ENCODE results near the gene KDSR. TPM values are rescaled to one million over a fixed set of nuclear protein-coding genes. Genes with fewer than 3 reads are reported as not detected.
A peak's percentile ranks its signal among the peaks of the same experiment; 100 is the strongest.

The KDSR gene
- total RNA-seq, 1 donor from 2014 or later = 83.9 TPM

GRCh38 chr18:63287691-63288220 is 79.2 kb downstream of the KDSR start:
- Mint-ChIP-seq H3K36me3 (ENCODE audit: low read depth) (peaks cover 51% of the 10 kb centered on the region), H3K4me3 (no peak overlapping the region), H3K27ac (no peak overlapping the region), H3K9me3 (no peaks in the 10 kb centered on the region), H3K27me3 (no peaks in the 10 kb centered on the region), H3K4me1 (peaks cover 60% of the 10 kb centered on the region)
- no peak for DNase-seq
- intact Hi-C loops (cut with micrococcal nuclease) = loop anchor here (1.0 kb wide), 1 partner anchor 8 kb away; no protein-coding TSS in a partner anchor

GRCh38 chr18:63286926-63287325 is 80.1 kb downstream of the KDSR start:
- Mint-ChIP-seq H3K27ac (no peak overlapping the region), H3K36me3 (ENCODE audit: low read depth) (peaks cover 48% of the 10 kb centered on the region), H3K4me3 (no peak overlapping the region), H3K9me3 (no peaks in the 10 kb centered on the region), H3K4me1 (peaks cover 55% of the 10 kb centered on the region), H3K27me3 (no peaks in the 10 kb centered on the region)
- intact Hi-C loops (cut with micrococcal nuclease) = loop anchor here (1.0 kb wide), 1 partner anchor 8 kb away; no protein-coding TSS in a partner anchor
- peak; percentile 42 for DNase-seq

GRCh38 chr18:63284827-63285733 is 81.9 kb downstream of the KDSR start:
- H3K4me3 Mint-ChIP-seq = no peak overlapping the region
- H3K27me3 Mint-ChIP-seq = no peaks in the 10 kb centered on the region
- peaks cover 50% of the 10 kb centered on the region for H3K4me1 Mint-ChIP-seq
- H3K9me3 Mint-ChIP-seq = peaks cover 3% of the 10 kb centered on the region
- intact Hi-C loops (cut with micrococcal nuclease) = no loop called here
- DNase-seq = peak; percentile 48
- peak overlapping the region; percentile 74 for H3K27ac Mint-ChIP-seq
- peaks cover 46% of the 10 kb centered on the region for H3K36me3 Mint-ChIP-seq (ENCODE audit: low read depth)

DNA sequence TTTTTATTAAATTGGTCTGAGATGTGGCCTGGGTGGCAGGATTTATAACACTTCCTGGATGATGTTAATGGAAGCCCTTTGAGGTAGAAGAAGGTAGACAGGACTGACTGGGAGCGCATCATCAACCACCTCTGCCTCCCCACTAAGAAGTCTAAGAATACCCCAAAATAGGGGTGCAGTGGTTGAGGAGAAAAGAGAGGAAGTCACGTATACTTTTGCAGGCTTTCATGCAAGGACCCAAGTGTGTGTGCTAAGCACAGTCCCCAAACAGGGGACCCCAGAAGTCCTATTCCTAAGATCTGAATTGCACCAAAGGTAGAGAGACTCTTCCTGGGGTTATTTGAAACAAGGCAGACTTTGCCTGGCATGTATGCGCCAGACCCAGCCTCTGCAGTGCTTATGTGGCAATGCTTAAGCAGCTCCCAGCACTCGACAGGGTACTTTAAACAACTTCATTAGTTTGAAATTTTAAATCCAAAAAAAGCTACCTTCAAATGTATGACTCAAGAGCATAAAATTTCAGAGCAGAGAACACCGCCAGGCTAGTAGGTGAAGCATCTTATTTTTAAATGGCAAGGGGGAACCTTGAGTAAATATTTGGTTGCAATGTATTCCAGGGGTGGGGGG is 82.7 kb downstream of the KDSR start:
- intact Hi-C loops (cut with micrococcal nuclease) = no loop called here
- Mint-ChIP-seq H3K27ac (peak overlapping the region; percentile 10), H3K36me3 (ENCODE audit: low read depth) (peaks cover 46% of the 10 kb centered on the region), H3K4me1 (peaks cover 49% of the 10 kb centered on the region), H3K27me3 (no peaks in the 10 kb centered on the region), H3K4me3 (no peak overlapping the region), H3K9me3 (peaks cover 3% of the 10 kb centered on the region)
- no peak for DNase-seq

- H3K36me3 Mint-ChIP-seq (ENCODE audit: low read depth) = peaks cover 51% of the 10 kb centered on the region
- intact Hi-C loops (cut with micrococcal nuclease) = no loop called here
- H3K27ac Mint-ChIP-seq = no peak overlapping the region
- peaks cover 6% of the 10 kb centered on the region for H3K9me3 Mint-ChIP-seq
- peaks cover 53% of the 10 kb centered on the region for H3K4me1 Mint-ChIP-seq
- no peak overlapping the region for H3K4me3 Mint-ChIP-seq
- no peaks in the 10 kb centered on the region for H3K27me3 Mint-ChIP-seq
- DNase-seq = no peak
Measured at GRCh38 chr18:63283305-63284094, 83.5 kb downstream of the KDSR start.

DNA sequence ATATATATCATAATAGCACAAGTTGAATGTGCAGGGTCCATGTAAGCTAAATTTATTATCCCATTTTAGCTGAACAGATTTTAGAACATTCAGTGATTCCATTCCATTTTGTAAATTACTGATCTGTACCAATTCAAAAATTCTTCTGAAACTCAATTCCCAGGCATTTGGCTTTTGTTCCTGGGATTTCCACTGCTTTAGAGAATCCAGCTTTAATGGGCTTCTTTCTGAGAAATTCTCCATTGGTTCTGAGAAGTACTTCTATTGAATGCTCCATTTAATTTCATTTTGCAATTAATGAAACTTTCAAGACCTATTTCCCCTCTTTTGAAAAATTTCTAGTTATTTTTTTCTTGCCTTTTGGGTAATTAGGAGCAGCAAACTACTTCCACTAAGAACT is 84.2 kb downstream of the KDSR start:
- DNase-seq = no peak
- Mint-ChIP-seq H3K9me3 (peaks cover 12% of the 10 kb centered on the region), H3K4me3 (no peak overlapping the region), H3K4me1 (peaks cover 60% of the 10 kb centered on the region), H3K36me3 (ENCODE audit: low read depth) (peaks cover 58% of the 10 kb centered on the region), H3K27me3 (no peaks in the 10 kb centered on the region), H3K27ac (no peak overlapping the region)
- intact Hi-C loops (cut with micrococcal nuclease) = no loop called here

Other genes starting within 250 kb of the KDSR start
- gene BCL2, start 47.4 kb downstream of the KDSR start, total RNA-seq = 80.5 and 81.3 TPM in 2 replicates
- gene VPS4B, start 55.3 kb upstream of the KDSR start, total RNA-seq = 50.8 and 62.1 TPM in 2 replicates
- gene SERPINB5, start 109.8 kb upstream of the KDSR start, total RNA-seq = not detected in 2 replicates
- not detected in 2 replicates for gene SERPINB12, start 175.2 kb upstream of the KDSR start, total RNA-seq
- gene SERPINB13, start 220.1 kb upstream of the KDSR start, total RNA-seq = not detected in 2 replicates

All from activated CD4-positive, alpha-beta T cell treated with anti-CD3 and anti-CD28 coated beads, Interleukin-2, amount 10 ng/mL, durations not matched to agents 24 days and 14 days (primary cell).